NCI-H748 treated with DMSO at 0.1 percent for 48 hours (cell line): ENCODE measurements around the gene TRAF2.

Experiments
- DNase-seq: peaks from one replicate; lab custom pipeline; 2025; lab: John Stamatoyannopoulos, UW

Gene TRAF2

DNA sequence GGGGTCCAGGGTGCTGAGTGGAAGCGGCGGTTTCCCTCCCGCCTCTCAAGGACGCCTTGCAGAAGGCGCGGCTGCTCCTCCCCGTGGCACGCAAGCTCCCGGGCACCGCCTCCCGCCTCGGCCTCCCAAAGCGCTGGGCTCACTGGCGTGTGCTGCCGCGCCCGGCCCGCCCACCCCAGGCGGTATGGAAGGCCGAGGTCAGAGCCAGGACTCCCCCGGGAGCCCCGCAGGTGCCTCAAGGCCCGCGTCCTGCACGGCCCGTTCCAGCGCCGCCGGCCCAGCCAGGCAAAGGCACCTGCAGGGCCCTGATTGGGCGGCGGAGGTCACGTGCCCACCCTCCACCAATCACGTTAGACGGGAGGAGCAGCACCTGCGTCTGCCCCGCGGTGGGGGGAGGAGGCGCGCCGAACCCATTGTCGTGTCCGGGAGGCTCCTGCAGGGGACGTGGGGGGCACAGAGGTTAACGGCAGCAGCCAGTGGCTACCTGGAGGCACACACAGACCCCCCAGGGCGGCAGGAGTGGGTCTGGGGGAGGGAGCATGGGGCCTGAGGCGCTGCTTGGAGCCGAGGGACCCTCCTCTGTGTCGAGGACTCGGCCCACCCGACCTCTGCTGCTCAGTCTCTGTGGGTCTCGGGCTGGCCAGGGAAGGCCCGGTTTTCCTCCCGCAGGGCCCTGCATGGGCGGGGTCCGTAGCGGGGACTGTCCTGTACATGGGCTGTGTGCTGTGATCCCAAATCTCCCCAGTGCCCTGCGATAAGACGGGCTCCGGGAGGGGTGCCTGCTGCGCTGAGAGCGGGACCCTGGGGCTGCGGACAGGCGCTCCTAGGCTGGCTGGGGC is 63.7 kb downstream of the TRAF2 start:
- peak; percentile 76 for DNase-seq

DNA sequence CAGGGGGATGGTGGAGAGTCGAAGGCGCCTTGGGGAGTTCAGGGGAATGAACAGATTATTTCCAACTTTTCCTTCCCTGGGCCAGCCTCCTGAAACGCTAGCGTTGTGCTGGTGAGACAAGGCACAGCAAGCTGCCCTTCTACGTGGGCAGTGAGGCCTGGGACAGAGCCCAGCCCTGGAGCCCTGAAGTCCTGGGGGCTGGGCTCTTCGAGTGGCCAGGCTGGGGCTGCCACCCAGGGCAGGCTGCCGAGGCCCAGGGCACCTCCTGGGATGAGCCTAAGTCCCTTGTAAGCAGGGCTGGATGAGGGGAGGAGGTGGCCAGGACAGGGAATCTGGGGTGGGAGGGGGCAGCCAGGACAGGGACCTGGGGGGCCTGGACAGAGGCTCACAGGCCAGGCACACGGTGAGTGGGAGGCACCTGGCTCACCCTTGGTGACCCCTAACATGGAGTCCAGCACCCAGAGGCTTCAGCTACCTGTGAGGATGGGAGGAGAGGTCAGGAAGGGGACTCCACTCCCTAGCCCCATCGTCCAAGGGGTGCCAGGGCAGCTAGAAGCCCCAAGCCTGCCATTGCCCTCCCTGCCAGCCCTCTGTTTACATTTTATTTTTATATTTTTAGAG is 64.5 kb downstream of the TRAF2 start:
- DNase-seq, result no peak

DNA sequence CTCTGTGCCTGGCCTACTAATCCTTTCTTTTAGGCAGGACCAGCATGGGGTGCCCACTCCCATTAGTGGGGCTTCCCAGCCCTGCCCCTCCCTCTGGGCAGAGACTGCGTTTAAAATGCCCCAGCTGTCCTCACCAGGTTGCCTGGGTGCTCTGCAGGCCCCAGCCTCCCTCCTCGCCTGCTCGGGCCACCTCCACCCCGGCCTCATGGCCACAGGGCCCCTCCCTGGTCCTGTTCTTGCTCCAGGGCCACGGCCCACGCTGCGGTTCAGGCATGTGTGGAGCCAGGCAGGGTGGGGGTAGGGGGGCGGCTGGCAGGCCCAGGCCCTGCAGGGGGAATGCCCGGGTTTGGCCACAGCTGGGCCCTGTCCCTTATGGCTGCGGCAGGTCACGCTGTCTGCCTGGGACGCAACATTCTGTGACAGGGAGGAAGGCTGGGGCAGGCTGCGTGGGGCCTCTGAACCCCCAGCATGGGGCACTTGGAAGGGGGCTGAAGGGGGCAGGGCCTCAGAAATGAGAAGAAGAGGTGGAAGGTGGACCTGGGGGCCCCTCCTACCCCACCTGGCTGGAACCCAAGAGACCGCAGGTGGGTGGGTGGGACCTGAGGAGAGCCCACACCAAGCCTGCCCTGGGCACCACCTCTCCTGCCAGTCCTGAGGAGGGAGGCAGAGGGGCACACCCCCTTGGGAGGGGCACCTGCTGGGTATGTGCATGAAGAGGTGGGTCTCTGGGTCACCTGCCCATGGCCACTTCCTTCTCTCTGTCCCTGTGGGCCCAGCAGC is 65.4 kb downstream of the TRAF2 start, which contains the start of gene LCN12:
LCN12 (plus strand) TSS at position 733 of the 780 bp plus-strand sequence. CDS start 55 bp downstream, outside the sequence.
- DNase-seq, result no peak

DNA sequence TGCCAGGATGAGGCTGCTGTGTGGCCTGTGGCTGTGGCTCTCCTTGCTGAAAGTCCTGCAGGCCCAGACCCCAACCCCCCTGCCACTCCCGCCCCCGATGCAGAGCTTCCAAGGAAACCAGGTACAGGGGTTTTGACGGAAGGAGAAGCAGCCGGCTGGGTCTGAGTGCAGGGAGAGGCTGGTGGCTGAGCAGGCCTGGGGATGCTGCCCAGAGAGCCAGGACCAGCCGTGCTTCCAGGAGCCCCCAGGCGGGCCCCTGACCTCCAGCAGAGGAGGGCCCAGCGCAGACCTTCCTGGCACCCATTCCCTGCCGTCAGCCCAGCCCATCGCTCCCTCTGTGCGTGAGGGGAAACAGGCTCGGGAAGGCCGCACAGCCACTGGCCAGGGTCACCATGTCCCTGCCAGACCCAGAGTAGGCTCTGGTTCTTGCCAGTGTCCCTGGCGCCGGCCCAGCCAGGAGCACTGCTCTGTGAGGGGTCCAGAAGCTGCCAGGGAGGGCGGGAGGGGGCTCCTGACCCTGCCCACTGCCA is 66.1 kb downstream of the TRAF2 start:
- DNase-seq, result no peak

- DNase-seq, result no peak
Measured at GRCh38 chr9:136952876-136953770, 66.8 kb downstream of the TRAF2 start.

DNA sequence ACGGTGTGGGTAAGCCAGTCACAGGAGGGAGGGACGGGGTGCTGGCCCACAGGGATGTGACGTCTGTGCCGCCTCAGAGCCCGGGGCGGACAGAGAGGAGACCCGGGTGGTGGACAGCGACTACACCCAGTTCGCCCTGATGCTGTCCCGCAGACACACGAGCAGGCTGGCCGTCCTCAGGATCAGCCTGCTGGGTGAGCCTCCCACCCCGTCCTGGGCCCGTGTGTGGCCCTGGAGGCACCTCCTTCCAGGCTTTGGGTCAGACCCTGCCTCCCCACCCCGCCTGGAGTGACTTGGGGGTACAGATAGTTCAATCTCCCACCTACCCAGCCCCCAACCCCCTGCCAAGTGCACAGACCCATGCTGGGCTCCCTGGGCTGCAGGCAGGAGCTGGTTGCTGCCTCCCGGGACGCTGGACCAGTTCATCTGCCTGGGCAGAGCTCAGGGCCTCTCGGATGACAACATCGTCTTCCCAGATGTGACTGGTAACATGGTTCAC is 67.5 kb downstream of the TRAF2 start:
- no peak for DNase-seq

DNA sequence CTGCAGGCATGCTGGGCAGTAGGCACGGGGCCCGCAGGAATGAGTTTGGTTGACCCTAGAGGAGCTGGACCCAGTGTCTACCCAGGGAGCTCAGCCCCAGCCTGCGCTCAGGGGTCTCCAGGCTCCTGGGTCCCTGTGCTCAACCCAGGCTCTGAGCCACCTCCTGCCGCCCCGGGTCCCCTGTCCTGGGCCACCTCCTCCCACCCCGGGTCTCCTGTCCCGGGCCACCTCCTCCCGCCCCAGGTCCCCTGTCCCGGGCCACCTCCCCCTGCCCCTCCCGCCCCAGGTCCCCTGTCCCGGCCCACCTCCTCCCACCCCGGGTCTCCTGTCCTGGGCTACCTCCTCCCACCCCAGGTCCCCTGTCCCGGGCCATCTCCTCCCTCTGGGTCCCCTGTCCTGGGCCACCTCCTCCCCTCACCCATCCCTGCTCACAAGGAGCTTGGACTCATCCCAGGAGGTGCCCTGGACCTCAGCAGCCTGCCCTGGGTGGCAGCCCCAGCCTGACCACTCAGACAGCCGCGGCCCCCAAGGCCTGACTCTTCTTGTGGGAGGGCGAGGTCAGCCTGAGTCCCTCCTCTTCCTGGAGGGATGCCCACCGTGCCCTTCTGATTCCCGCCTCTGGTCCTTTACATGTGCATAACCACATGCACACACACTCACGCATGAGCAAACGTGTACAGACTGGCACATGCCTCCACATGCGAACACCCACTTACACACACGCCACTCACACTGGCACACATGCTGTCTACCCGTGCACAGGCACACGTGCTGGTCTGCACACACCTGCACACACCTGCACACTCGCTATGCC is 68.2 kb downstream of the TRAF2 start:
- DNase-seq, result no peak

GRCh38 chr9:136955202-136955942 is 69.1 kb downstream of the TRAF2 start:
- DNase-seq, result no peak

- no peak for DNase-seq
Measured at GRCh38 chr9:136955943-136956335, 69.6 kb downstream of the TRAF2 start.

GRCh38 chr9:136956604-136957003 is 70.3 kb downstream of the TRAF2 start:
- DNase-seq, result no peak

DNA sequence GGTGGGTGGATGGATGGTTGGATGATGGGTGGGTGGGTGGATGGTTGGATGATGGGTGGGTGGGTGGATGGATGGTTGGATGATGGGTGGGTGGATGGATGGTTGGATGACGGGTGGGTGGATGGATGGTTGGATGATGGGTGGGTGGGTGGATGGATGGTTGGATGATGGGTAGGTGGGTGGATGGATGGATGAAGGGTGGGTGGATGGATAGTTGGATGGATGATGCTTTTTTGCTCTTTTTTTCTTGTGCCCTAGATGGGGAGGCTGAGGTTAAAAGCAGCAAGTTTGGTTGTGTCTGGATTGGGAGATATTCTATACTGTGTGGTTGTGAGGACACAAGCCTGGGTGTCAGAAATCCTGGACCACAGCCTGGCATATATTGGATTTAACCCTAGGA is 71.1 kb downstream of the TRAF2 start:
- no peak for DNase-seq

- no peak for DNase-seq
Measured at GRCh38 chr9:136957901-136958300, 71.6 kb downstream of the TRAF2 start.

GRCh38 chr9:136958473-136958872 is 72.2 kb downstream of the TRAF2 start:
- DNase-seq, result no peak

DNA sequence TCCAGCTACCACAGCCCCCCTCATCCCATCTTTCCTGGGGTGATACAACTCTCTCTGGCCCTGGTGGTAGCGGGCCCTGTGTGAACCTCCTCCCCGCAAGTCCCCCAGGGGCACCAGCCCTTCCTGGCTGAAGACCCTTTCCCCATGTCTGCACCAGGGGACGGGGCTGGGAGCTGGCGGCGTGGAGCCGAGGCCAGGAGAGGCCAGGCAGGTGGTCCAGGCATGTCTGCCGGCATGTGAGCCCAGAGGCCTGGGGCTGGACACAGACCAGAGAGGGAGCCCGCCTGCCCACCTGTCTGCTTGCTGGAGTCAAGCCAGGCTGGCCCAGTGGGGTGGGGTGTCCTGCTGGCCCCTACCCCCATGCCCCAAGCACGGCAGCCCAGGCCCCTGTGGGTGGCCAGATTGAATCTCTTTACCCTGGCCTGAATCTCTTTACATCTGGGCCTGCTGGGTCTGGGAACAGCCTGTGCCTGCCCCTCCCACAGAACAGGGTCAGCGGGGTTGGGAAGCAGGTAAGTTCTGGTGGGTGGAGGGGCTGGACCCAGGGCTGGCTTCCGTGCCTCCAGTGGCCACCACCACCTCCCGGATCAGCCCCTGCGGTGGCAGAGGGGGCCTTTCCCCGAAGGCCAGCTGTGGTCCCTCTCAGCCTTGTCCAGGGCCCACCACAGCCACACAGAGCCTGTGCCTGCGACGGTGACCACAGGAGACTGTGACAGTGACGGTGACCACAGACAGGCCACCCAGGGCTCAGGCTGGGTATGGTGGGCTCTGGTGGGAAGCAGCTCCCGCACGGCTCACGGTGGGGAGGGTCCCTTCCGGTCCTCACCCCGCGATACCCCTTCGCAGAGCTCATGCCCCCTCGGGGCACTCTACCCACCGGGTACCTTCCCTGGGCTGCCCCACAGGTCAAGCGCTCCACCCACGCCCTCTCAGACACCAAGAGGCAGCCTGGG is 72.9 kb downstream of the TRAF2 start:
- no peak for DNase-seq

DNA sequence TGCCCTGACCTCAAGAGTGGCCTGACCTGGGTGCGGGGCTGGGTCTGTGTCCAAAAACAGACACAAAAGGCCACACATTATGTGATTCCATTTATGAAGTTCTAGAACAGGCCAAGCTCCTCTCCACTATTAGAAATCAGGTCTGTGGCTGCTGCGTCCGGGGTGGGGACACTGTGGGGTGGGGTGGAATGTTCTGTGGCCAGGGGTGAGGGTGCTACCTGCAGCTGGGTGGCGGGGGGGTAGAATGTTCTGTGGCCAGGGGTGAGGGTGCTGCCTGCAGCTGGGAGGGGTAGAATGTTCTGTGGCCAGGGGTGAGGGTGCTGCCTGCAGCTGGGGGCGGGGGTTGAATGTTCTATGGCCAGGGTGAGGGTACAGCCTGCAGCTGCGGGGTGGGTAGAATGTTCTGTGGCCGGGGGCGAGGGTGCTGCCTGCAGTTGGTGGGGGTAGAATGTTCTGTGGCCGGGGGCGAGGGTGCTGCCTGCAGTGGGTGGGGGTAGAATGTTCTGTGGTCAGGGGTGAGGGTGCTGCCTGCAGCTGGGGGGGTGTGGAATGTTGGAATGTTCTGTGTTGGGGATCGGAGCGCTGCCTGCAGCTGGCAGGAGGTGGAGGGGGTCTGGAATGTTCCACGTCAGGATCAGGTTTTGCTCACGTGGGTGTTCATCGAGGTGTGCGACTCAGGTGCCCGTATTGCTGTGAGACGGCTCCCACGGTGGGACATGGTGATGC is 74.1 kb downstream of the TRAF2 start:
- no peak for DNase-seq

DNA sequence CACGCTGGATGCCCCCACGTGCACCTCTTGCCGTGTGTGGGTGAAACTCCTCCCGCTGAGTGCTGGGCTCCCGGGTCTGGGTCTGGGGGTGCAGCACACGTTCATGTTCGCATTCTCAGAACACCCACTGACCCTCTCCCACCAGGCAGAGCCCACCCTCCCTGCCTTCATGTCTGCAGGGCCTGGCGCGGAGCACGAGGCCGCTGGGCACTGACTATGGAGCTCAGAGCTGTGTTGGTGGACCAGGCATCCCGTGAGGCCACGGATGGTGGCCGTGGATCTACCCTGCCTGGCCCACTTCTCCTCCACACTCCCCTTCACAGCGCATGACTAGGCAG is 74.6 kb downstream of the TRAF2 start:
- DNase-seq, result no peak

- no peak for DNase-seq
Measured at GRCh38 chr9:136961279-136962065, 75.2 kb downstream of the TRAF2 start.
